ENCODE results near the gene MKRN3.
A peak's percentile ranks its signal among the peaks of the same experiment; 100 is the strongest.

The MKRN3 gene

GRCh38 chr15:23565395-23566070 lies at the start of gene MKRN3:
Gene MKRN3 (plus strand): TSS chr15:23565674. CDS start chr15:23565783, 109 bp downstream.
- peak; percentile 5 for DNase-seq

GRCh38 chr15:23516866-23517265 lies 48.6 kb upstream of the MKRN3 start:
- no peak for DNase-seq

- no peak for DNase-seq
Observed at GRCh38 chr15:23518104-23518503, 47.4 kb upstream of the MKRN3 start.

GRCh38 chr15:23524816-23525215 lies 40.7 kb upstream of the MKRN3 start:
- DNase-seq: no peak

GRCh38 chr15:23529891-23530290 lies 35.6 kb upstream of the MKRN3 start:
- no peak for DNase-seq

- no peak for DNase-seq
Observed at GRCh38 chr15:23532024-23532423, 33.5 kb upstream of the MKRN3 start.

GRCh38 chr15:23536659-23537058 lies 28.8 kb upstream of the MKRN3 start:
- no peak for DNase-seq

- DNase-seq: no peak
Observed at GRCh38 chr15:23538648-23539047, 26.8 kb upstream of the MKRN3 start.

GRCh38 chr15:23539892-23540291 lies 25.6 kb upstream of the MKRN3 start:
- no peak for DNase-seq

GRCh38 chr15:23546158-23546557 lies 19.3 kb upstream of the MKRN3 start:
- no peak for DNase-seq

GRCh38 chr15:23548071-23548470 lies 17.4 kb upstream of the MKRN3 start:
- no peak for DNase-seq

- DNase-seq: no peak
Observed at GRCh38 chr15:23561914-23562313, 3.6 kb upstream of the MKRN3 start.

- no peak for DNase-seq
Observed at GRCh38 chr15:23564821-23565394, 566 bp upstream of the MKRN3 start.

- DNase-seq: no peak
Observed at GRCh38 chr15:23566071-23566554, 639 bp downstream of the MKRN3 start.

- no peak for DNase-seq
Observed at GRCh38 chr15:23566651-23567050, 1.2 kb downstream of the MKRN3 start.

GRCh38 chr15:23567921-23568320 lies 2.4 kb downstream of the MKRN3 start:
- no peak for DNase-seq

- no peak for DNase-seq
Observed at GRCh38 chr15:23569151-23569925, 3.9 kb downstream of the MKRN3 start.

- DNase-seq: no peak
Observed at GRCh38 chr15:23570486-23570885, 5.0 kb downstream of the MKRN3 start.

GRCh38 chr15:23572844-23573243 lies 7.4 kb downstream of the MKRN3 start:
- no peak for DNase-seq

GRCh38 chr15:23574742-23575141 lies 9.3 kb downstream of the MKRN3 start:
- no peak for DNase-seq

- no peak for DNase-seq
Observed at GRCh38 chr15:23576061-23576460, 10.6 kb downstream of the MKRN3 start.

GRCh38 chr15:23578521-23579150 lies 13.2 kb downstream of the MKRN3 start:
- DNase-seq: no peak

GRCh38 chr15:23588268-23588667 lies 22.8 kb downstream of the MKRN3 start:
- DNase-seq: no peak

Measured in inflammatory macrophage treated with lipopolysaccharide for 4 hours (primary cell).